Large intestine (tissue), 3 donors: ENCODE results near the gene UBE2E1. TPM values are rescaled to one million over a fixed set of nuclear protein-coding genes. Genes with fewer than 3 reads are reported as not detected.

Experiments used
- DNase-seq, 2 donors: peaks; one replicate each; pipeline versions ENCODE4 v3.0.0 to v3.0.0-alpha.2; 2013
- H3K27ac ChIP-seq: one replicate; pipeline ENCODE4 v1.5.1; 2013; ENCODE audit warnings: low read length
- H3K27me3 ChIP-seq: 2 replicates; pipeline ENCODE4 v1.6.1; 2013; ENCODE audit warnings: low read length; ENCODE audit not compliant: control insufficient read depth, insufficient read depth
- H3K36me3 ChIP-seq: 2 replicates; pipeline ENCODE4 v1.6.1; 2013; ENCODE audit warnings: low read length; ENCODE audit not compliant: control insufficient read depth, insufficient read depth
- H3K4me1 ChIP-seq: one replicate; pipeline ENCODE4 v1.6.1; 2013; ENCODE audit warnings: low read length; ENCODE audit not compliant: control insufficient read depth, insufficient read depth
- H3K4me3 ChIP-seq: one replicate; pipeline ENCODE4 v1.5.1; 2013; ENCODE audit warnings: low read length
- H3K9me3 ChIP-seq: one replicate; pipeline ENCODE4 v1.6.1; 2013; ENCODE audit warnings: mild to moderate bottlenecking, low read depth, low read length, moderate library complexity; ENCODE audit not compliant: control insufficient read depth
- WGBS: methylation state at CpG from one replicate; pipeline ENCODE4 v1.1.5; 2013; ENCODE audit warnings: low lambda C conversion rate; ENCODE audit not compliant: insufficient coverage; 5-methylcytosine and 5-hydroxymethylcytosine counted together
- polyA plus RNA-seq: library from polyadenylated mRNA; unstranded; fragments of 120-200 nt; gene quantifications from one replicate; pipeline ENCODE4 v1.2.1, GENCODE V29; 2013

UBE2E1 gene
- polyA plus RNA-seq, 1 donor = 120 TPM

GRCh38 chr3:23928524-23928923, 122.8 kb downstream of the UBE2E1 start:
- H3K27me3 ChIP-seq = peaks cover 2% of the 10 kb centered on the region
- H3K9me3 ChIP-seq = no peaks in the 10 kb centered on the region
- H3K27ac ChIP-seq = no peak overlapping the region
- H3K36me3 ChIP-seq = no peaks in the 10 kb centered on the region
- 73% methylated on average over 3 of the region's 8 CpGs for WGBS
- no peaks in the 10 kb centered on the region for H3K4me1 ChIP-seq
- no peak overlapping the region for H3K4me3 ChIP-seq
- DNase-seq = no peak

DNA sequence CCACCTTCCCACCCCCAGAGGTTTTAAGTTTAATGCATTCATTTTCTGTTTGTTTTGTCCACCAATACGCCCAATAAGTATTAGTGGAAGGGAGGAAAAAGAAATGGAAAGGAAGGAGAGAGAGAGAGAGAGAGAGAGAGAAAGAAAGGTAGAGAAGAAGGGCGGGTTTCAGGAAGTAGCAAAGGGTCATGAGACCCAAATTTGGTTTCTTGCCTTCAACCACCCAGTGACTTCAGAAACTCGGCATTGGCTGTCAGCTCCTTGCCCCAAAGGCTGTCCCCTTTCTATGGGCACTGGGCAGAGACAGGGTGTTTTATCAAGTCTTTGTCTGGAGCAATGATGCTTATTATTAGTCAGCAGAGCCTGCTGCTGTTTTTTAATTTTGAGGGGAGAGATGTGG, 125.8 kb downstream of the UBE2E1 start:
- WGBS = 90% methylated on average over 2 of the region's 3 CpGs

GRCh38 chr3:23932571-23932970, 126.8 kb downstream of the UBE2E1 start:
- Histone ChIP-seq H3K27ac (no peak overlapping the region), H3K4me1 (no peaks in the 10 kb centered on the region), H3K27me3 (peaks cover 2% of the 10 kb centered on the region), H3K9me3 (no peaks in the 10 kb centered on the region), H3K36me3 (no peaks in the 10 kb centered on the region), H3K4me3 (no peak overlapping the region)
- DNase-seq = no peak
- no CpG with 5 or more reads among the region's 4 CpGs for WGBS

More for the DNA sequence above, 125.8 kb downstream of the UBE2E1 start:
- no peaks in the 10 kb centered on the region for H3K4me1 ChIP-seq
- peaks cover 2% of the 10 kb centered on the region for H3K27me3 ChIP-seq
- no peak for DNase-seq
- no peaks in the 10 kb centered on the region for H3K36me3 ChIP-seq
- H3K4me3 ChIP-seq = no peak overlapping the region
- H3K9me3 ChIP-seq = no peaks in the 10 kb centered on the region
- H3K27ac ChIP-seq = no peak overlapping the region

DNA sequence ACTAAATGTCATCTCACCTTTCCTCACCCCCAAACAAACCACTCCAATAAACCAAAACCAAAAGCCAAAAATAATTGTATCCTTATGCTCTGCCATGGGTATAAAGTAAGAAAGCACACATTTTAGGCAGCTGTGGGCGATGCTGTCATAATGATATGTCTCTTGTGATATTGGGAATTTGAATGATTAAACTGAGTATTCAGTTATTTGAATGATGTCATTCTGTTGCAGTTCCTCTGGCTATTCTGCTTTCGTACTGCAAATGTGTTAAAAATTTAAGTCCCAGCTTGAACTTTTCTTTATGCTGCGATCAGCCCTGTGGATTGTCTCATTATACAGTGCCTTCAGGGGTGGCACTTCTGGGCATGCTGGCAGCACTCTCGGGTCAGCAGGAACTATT, 128.5 kb downstream of the UBE2E1 start:
- H3K27ac ChIP-seq = no peak overlapping the region

GRCh38 chr3:23937296-23937695, 131.5 kb downstream of the UBE2E1 start:
- Histone ChIP-seq H3K4me3 (no peak overlapping the region), H3K4me1 (no peaks in the 10 kb centered on the region), H3K9me3 (no peaks in the 10 kb centered on the region), H3K36me3 (no peaks in the 10 kb centered on the region), H3K27me3 (peaks cover 4% of the 10 kb centered on the region), H3K27ac (no peak overlapping the region)
- no CpG with 5 or more reads among the region's 1 CpG for WGBS
- DNase-seq = no peak

More for the DNA sequence above, 128.5 kb downstream of the UBE2E1 start:
- Histone ChIP-seq H3K4me1 (no peaks in the 10 kb centered on the region), H3K36me3 (no peaks in the 10 kb centered on the region), H3K9me3 (no peaks in the 10 kb centered on the region), H3K4me3 (no peak overlapping the region), H3K27me3 (peaks cover 2% of the 10 kb centered on the region)
- DNase-seq = no peak
- no CpG with 5 or more reads among the region's 4 CpGs for WGBS

GRCh38 chr3:23938688-23939087, 132.9 kb downstream of the UBE2E1 start:
- no peaks in the 10 kb centered on the region for H3K9me3 ChIP-seq
- H3K4me1 ChIP-seq = no peaks in the 10 kb centered on the region

DNA sequence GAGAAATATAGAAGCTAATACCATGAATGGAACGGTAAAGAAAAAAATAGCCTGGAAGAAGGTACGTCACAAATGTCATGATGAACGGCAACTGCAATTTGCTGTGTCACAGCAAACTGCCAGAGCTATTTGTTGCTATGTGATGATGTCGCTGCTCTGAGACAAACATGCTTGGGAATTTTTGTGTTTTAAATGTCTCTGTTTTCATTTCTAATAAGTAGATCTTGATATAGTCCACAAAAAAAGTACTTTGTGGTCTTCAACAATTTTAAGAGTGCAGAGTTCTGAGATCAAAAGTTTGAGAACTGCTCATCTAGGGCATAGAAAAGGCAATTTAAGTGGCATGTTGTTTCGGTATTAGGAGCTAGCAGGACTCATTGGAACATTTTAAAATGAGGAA, 135.0 kb downstream of the UBE2E1 start:
- Histone ChIP-seq H3K27ac (no peak overlapping the region), H3K27me3 (peaks cover 15% of the 10 kb centered on the region), H3K4me1 (no peaks in the 10 kb centered on the region), H3K4me3 (no peak overlapping the region), H3K36me3 (no peaks in the 10 kb centered on the region), H3K9me3 (no peaks in the 10 kb centered on the region)
- WGBS = 83% methylated on average over 1 of the region's 5 CpGs
- DNase-seq = no peak

More at GRCh38 chr3:23938688-23939087, 132.9 kb downstream of the UBE2E1 start:
- Histone ChIP-seq H3K27ac (no peak overlapping the region), H3K4me3 (no peak overlapping the region), H3K27me3 (peaks cover 10% of the 10 kb centered on the region), H3K36me3 (no peaks in the 10 kb centered on the region)
- DNase-seq = no peak

Other genes starting within 250 kb of the UBE2E1 start
- 7.3 TPM for gene NKIRAS1, start 111.0 kb downstream of the UBE2E1 start, polyA plus RNA-seq
- 2,646 TPM for gene RPL15, start 111.2 kb downstream of the UBE2E1 start, polyA plus RNA-seq
- 14.1 TPM for gene NR1D2, start 139.3 kb downstream of the UBE2E1 start, polyA plus RNA-seq